GM19035 (cell line): ENCODE data around the gene GEMIN2.
"Not testable (repeated sequence)": the region's sequence is repeated elsewhere in the genome, so short reads cannot be mapped to it uniquely, and the experiment has no call there.

Source experiments
- ATAC-seq: cut with Tn5 transposase; IDR thresholded peaks from one replicate; pipeline ENCODE4 v1.9.1; 2021; ENCODE audit not compliant: unreplicated experiment

The GEMIN2 gene

GRCh38 chr14:39109893-39110715 lies 4.0 kb upstream of the GEMIN2 start:
- ATAC-seq: no peak

- no peak for ATAC-seq
These were observed 444 bp upstream of the GEMIN2 start for GRCh38 chr14:39113685-39114072.

GRCh38 chr14:39122330-39123138 lies 8.4 kb downstream of the GEMIN2 start:
- ATAC-seq: no peak

- not testable (repeated sequence) for ATAC-seq
These were observed 23.7 kb downstream of the GEMIN2 start for GRCh38 chr14:39137835-39138234.

GRCh38 chr14:39138440-39138839 lies 24.3 kb downstream of the GEMIN2 start:
- ATAC-seq: no peak

GRCh38 chr14:39140170-39140569 lies 26.0 kb downstream of the GEMIN2 start:
- ATAC-seq: no peak

GRCh38 chr14:39141623-39142022 lies 27.5 kb downstream of the GEMIN2 start:
- ATAC-seq: not testable (repeated sequence)

- ATAC-seq: not testable (repeated sequence)
These were observed 29.1 kb downstream of the GEMIN2 start for GRCh38 chr14:39143226-39143625.

- ATAC-seq: no peak
These were observed 31.3 kb downstream of the GEMIN2 start for GRCh38 chr14:39145266-39145966.

GRCh38 chr14:39154594-39155189 lies 40.6 kb downstream of the GEMIN2 start:
- ATAC-seq: no peak

- ATAC-seq: no peak
These were observed 43.4 kb downstream of the GEMIN2 start for GRCh38 chr14:39157491-39157890.

- ATAC-seq: no peak
These were observed 44.2 kb downstream of the GEMIN2 start for GRCh38 chr14:39158222-39158858.

GRCh38 chr14:39160494-39160893 lies 46.4 kb downstream of the GEMIN2 start:
- no peak for ATAC-seq

GRCh38 chr14:39167797-39168320 lies 53.7 kb downstream of the GEMIN2 start:
- ATAC-seq: not testable (repeated sequence)

- ATAC-seq: no peak
These were observed 54.5 kb downstream of the GEMIN2 start for GRCh38 chr14:39168591-39168990.

- ATAC-seq: no peak
These were observed 55.4 kb downstream of the GEMIN2 start for GRCh38 chr14:39169541-39169900.

GRCh38 chr14:39173198-39173597 lies 59.1 kb downstream of the GEMIN2 start:
- no peak for ATAC-seq

- ATAC-seq: peak; percentile 90
These were observed 60.7 kb downstream of the GEMIN2 start, which contains the start of gene PNN for GRCh38 chr14:39174560-39175444. Gene PNN, plus strand, starts transcription at chr14:39175254. Its CDS starts 26 bp downstream, at chr14:39175280.
